Caki2 (cell line): Measurements from ENCODE around the gene SRRM2. TPM values are rescaled to one million over a fixed set of nuclear protein-coding genes. Genes with fewer than 3 reads are reported as not detected.

Source experiments
- total RNA-seq: library from RNA; depleted of rRNA; stranded (reverse); fragments of >200 nt; shearing (Covaris generic); gene quantifications from 2 replicates; pipeline ENCODE4 v1.2.3, GENCODE V29; 2014; ENCODE audit warnings: low replicate concordance; rRNA removed

The SRRM2 gene
- total RNA-seq, 1 experiment from 2014 or later: 31.2 TPM

Other genes with a start within 250 kb of the SRRM2 start
- 18.4 and 27.8 TPM in 2 replicates for gene ATP6V0C, start 238.7 kb upstream of the SRRM2 start, total RNA-seq
- gene AMDHD2, start 232.3 kb upstream of the SRRM2 start, total RNA-seq: 100 and 138 TPM in 2 replicates
- gene CEMP1, start 221.2 kb upstream of the SRRM2 start, total RNA-seq: not detected in 2 replicates
- gene PDPK1, start 214.6 kb upstream of the SRRM2 start, total RNA-seq: 10.1 and 14.7 TPM in 2 replicates
- 67.5 and 85.6 TPM in 2 replicates for gene KCTD5, start 70.1 kb upstream of the SRRM2 start, total RNA-seq
- gene PRSS27, start 32.4 kb upstream of the SRRM2 start, total RNA-seq: 1.1 TPM in 1 of 2 replicates, not detected in the other
- 473 and 526 TPM in 2 replicates for gene ELOB, start 24.6 kb downstream of the SRRM2 start, total RNA-seq
- not detected in 2 replicates for gene PRSS33, start 34.9 kb downstream of the SRRM2 start, total RNA-seq
- gene PRSS41, start 45.8 kb downstream of the SRRM2 start, total RNA-seq: not detected in 2 replicates
- gene PRSS21, start 64.6 kb downstream of the SRRM2 start, total RNA-seq: not detected in 2 replicates
- 0.93 TPM in 1 of 2 replicates, not detected in the other for gene ZG16B, start 77.7 kb downstream of the SRRM2 start, total RNA-seq
- gene PRSS22, start 105.5 kb downstream of the SRRM2 start, total RNA-seq: not detected in 2 replicates
- 121 and 161 TPM in 2 replicates for gene FLYWCH2, start 130.6 kb downstream of the SRRM2 start, total RNA-seq
- gene FLYWCH1, start 159.3 kb downstream of the SRRM2 start, total RNA-seq: 133 and 149 TPM in 2 replicates
- 18.2 and 32.8 TPM in 2 replicates for gene KREMEN2, start 211.6 kb downstream of the SRRM2 start, total RNA-seq
- gene PAQR4, start 216.7 kb downstream of the SRRM2 start, total RNA-seq: 60.8 and 77.4 TPM in 2 replicates
- gene PKMYT1, start 227.8 kb downstream of the SRRM2 start, total RNA-seq: 25.5 and 39.1 TPM in 2 replicates